HEK293 (cell line): Measurements from ENCODE around the gene BCL2L11.

Experiments
- CTCF ChIA-PET: fragments of 350-600 bp; formaldehyde crosslinking; extraction: SDS; loops from one replicate; lab custom pipeline; 2021; ENCODE audit warnings: antibody characterized with exemption; lab: Yijun Ruan, JAX
- POLR2A ChIA-PET: fragments of 300-600 bp; formaldehyde crosslinking; extraction: SDS; loops from one replicate; lab custom pipeline; 2020; ENCODE audit warnings: antibody characterized with exemption, inconsistent platforms; lab: Yijun Ruan, JAX
- H3K27ac ChIP-seq: fragments of 200-500 bp; sonication (Bioruptor generic); 2 replicates; pipeline ENCODE4 v1.5.1; 2014; ENCODE audit warnings: low read depth, low read length, control low read depth, inconsistent platforms; ENCODE audit errors: extremely low read depth
- H3K36me3 ChIP-seq, 2 experiments: fragments of 200-500 bp in 1 of 2; sonication (Bioruptor generic) in 1 of 2; 1 replicate in 1 of 2; 2 replicates in 1 of 2; pipeline ENCODE4 v1.5.1; 2014 to 2017; ENCODE audit warnings: inconsistent platforms in 2 of 2, low read length in 2 of 2; ENCODE audit not compliant: control insufficient read depth in 2 of 2, insufficient read depth in 1 of 2
- H3K4me1 ChIP-seq: fragments of 200-500 bp; sonication (Bioruptor generic); 2 replicates; pipeline ENCODE4 v1.5.1; 2014; ENCODE audit warnings: mild to moderate bottlenecking, low read length, inconsistent platforms; ENCODE audit not compliant: control insufficient read depth, insufficient read depth
- H3K4me3 ChIP-seq: 2 replicates; pipeline ENCODE4 v1.5.1; 2011; ENCODE audit warnings: low read depth, mild to moderate bottlenecking, control low read depth, low read length, moderate library complexity
- H3K9me3 ChIP-seq: fragments of 200-500 bp; sonication (Bioruptor generic); 2 replicates; pipeline ENCODE4 v1.5.1; 2014; ENCODE audit warnings: low read depth, low read length, inconsistent platforms; ENCODE audit not compliant: control insufficient read depth, insufficient read depth
- GFI1B ChIP-seq: fragments of 450-650 bp; formaldehyde crosslinking; IDR thresholded peaks from 2 replicates; pipeline ENCODE4 v1.5.1; 2016; ENCODE audit warnings: missing biosample characterization, missing genetic modification characterization
- MYNN ChIP-seq: fragments of 450-650 bp; formaldehyde crosslinking; IDR thresholded peaks from 2 replicates; pipeline ENCODE4 v1.5.1; 2016; ENCODE audit warnings: missing biosample characterization, missing genetic modification characterization, borderline replicate concordance
- REST ChIP-seq: fragments of 450-650 bp; formaldehyde crosslinking; IDR thresholded peaks from 2 replicates; pipeline ENCODE4 v1.5.1; 2016; ENCODE audit warnings: missing biosample characterization, missing genetic modification characterization
- YY2 ChIP-seq: fragments of 450-650 bp; formaldehyde crosslinking; IDR thresholded peaks from 2 replicates; pipeline ENCODE4 v1.5.1; 2016; ENCODE audit warnings: missing biosample characterization, missing genetic modification characterization
- ZBTB48 ChIP-seq: fragments of 450-650 bp; formaldehyde crosslinking; IDR thresholded peaks from 2 replicates; pipeline ENCODE4 v1.5.1; 2016; ENCODE audit warnings: missing biosample characterization, missing genetic modification characterization
- ZNF10 ChIP-seq: fragments of 450-650 bp; formaldehyde crosslinking; IDR thresholded peaks from 2 replicates; pipeline ENCODE4 v1.5.1; 2017; ENCODE audit warnings: missing biosample characterization, missing genetic modification characterization
- ZNF146 ChIP-seq: fragments of 450-650 bp; formaldehyde crosslinking; IDR thresholded peaks from 2 replicates; pipeline ENCODE4 v1.5.1; 2016; ENCODE audit warnings: missing biosample characterization, missing genetic modification characterization
- ZNF175 ChIP-seq: fragments of 450-650 bp; formaldehyde crosslinking; IDR thresholded peaks from 2 replicates; pipeline ENCODE4 v1.5.1; 2016; ENCODE audit warnings: missing biosample characterization, missing genetic modification characterization
- ZNF214 ChIP-seq: fragments of 450-650 bp; formaldehyde crosslinking; IDR thresholded peaks from 2 replicates; pipeline ENCODE4 v1.5.1; 2017; ENCODE audit warnings: missing biosample characterization, mild to moderate bottlenecking, missing genetic modification characterization, borderline replicate concordance
- ZNF350 ChIP-seq: fragments of 450-650 bp; formaldehyde crosslinking; IDR thresholded peaks from 2 replicates; pipeline ENCODE4 v1.5.0; 2017; ENCODE audit warnings: missing biosample characterization, mild to moderate bottlenecking, missing genetic modification characterization
- ZNF423 ChIP-seq: fragments of 450-650 bp; formaldehyde crosslinking; IDR thresholded peaks from 2 replicates; pipeline ENCODE4 v1.5.1; 2016; ENCODE audit warnings: missing biosample characterization, missing genetic modification characterization
- ZNF488 ChIP-seq: fragments of 450-650 bp; formaldehyde crosslinking; IDR thresholded peaks from 2 replicates; pipeline ENCODE4 v1.5.1; 2016; ENCODE audit warnings: missing biosample characterization, missing genetic modification characterization
- ZNF571 ChIP-seq: fragments of 450-650 bp; formaldehyde crosslinking; IDR thresholded peaks from 2 replicates; pipeline ENCODE4 v1.5.0; 2017; ENCODE audit warnings: missing biosample characterization, missing genetic modification characterization
- ZNF623 ChIP-seq: fragments of 450-650 bp; formaldehyde crosslinking; IDR thresholded peaks from 2 replicates; pipeline ENCODE4 v1.5.1; 2016; ENCODE audit warnings: missing biosample characterization, missing genetic modification characterization
- ZNF626 ChIP-seq: fragments of 450-650 bp; sonication (Bioruptor Pico); formaldehyde crosslinking; IDR thresholded peaks from 2 replicates; pipeline ENCODE4 v1.5.1; 2018; ENCODE audit warnings: missing biosample characterization, missing genetic modification characterization, inconsistent platforms
- ZNF704 ChIP-seq: fragments of 450-650 bp; formaldehyde crosslinking; IDR thresholded peaks from 2 replicates; pipeline ENCODE4 v1.5.1; 2016; ENCODE audit warnings: missing biosample characterization, missing genetic modification characterization
- TF ChIP-seq, protein P1 (sequence below): fragments of 450-650 bp; formaldehyde crosslinking; IDR thresholded peaks from 2 replicates; pipeline ENCODE4 v1.5.1; 2017; ENCODE audit warnings: missing biosample characterization, missing genetic modification characterization
- TF ChIP-seq, protein P2 (sequence below): fragments of 450-650 bp; formaldehyde crosslinking; IDR thresholded peaks from 2 replicates; pipeline ENCODE4 v1.5.1; 2016; ENCODE audit warnings: missing biosample characterization, missing genetic modification characterization

Gene BCL2L11

GRCh38 chr2:111117598-111118480 is 2.9 kb upstream of the BCL2L11 start:
- H3K27ac ChIP-seq = no peak overlapping the region
- no peaks in the 10 kb centered on the region for H3K36me3 ChIP-seq
- ChIA-PET POLR2A (interaction anchor here (0.6 kb wide), 1 partner anchor 765 kb away, joined by 3 read pairs; no protein-coding TSS in a partner anchor), CTCF (interaction anchor here (0.6 to 1.4 kb wide), 11 partner anchors 7 to 583 kb away, joined by 3 to 9 read pairs (median 3); no protein-coding TSS in a partner anchor)
- H3K4me1 ChIP-seq = no peaks in the 10 kb centered on the region
- H3K4me3 ChIP-seq = peak overlapping the region; percentile 23
- H3K9me3 ChIP-seq = no peaks in the 10 kb centered on the region
- no peak for TF ChIP-seq ZNF423 (tag by site-specific recombination)
- TF ChIP-seq MYNN (tag by site-specific recombination) = no peak
- TF ChIP-seq ZNF214 = no peak
- TF ChIP-seq, protein P1, sequence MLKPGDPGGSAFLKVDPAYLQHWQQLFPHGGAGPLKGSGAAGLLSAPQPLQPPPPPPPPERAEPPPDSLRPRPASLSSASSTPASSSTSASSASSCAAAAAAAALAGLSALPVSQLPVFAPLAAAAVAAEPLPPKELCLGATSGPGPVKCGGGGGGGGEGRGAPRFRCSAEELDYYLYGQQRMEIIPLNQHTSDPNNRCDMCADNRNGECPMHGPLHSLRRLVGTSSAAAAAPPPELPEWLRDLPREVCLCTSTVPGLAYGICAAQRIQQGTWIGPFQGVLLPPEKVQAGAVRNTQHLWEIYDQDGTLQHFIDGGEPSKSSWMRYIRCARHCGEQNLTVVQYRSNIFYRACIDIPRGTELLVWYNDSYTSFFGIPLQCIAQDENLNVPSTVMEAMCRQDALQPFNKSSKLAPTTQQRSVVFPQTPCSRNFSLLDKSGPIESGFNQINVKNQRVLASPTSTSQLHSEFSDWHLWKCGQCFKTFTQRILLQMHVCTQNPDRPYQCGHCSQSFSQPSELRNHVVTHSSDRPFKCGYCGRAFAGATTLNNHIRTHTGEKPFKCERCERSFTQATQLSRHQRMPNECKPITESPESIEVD (tag by site-specific recombination) = no peak
- no peak for TF ChIP-seq ZNF704 (tag by site-specific recombination)
- TF ChIP-seq REST (tag by site-specific recombination) = no peak
- no peak for TF ChIP-seq ZBTB48
- TF ChIP-seq ZNF623 (tag by site-specific recombination) = no peak
- no peak for TF ChIP-seq GFI1B (tag by site-specific recombination)
- no peak for TF ChIP-seq ZNF10 (tag by site-specific recombination)
- TF ChIP-seq YY2 (tag by site-specific recombination) = no peak
- no peak for TF ChIP-seq ZNF571
- TF ChIP-seq ZNF488 = no peak

DNA sequence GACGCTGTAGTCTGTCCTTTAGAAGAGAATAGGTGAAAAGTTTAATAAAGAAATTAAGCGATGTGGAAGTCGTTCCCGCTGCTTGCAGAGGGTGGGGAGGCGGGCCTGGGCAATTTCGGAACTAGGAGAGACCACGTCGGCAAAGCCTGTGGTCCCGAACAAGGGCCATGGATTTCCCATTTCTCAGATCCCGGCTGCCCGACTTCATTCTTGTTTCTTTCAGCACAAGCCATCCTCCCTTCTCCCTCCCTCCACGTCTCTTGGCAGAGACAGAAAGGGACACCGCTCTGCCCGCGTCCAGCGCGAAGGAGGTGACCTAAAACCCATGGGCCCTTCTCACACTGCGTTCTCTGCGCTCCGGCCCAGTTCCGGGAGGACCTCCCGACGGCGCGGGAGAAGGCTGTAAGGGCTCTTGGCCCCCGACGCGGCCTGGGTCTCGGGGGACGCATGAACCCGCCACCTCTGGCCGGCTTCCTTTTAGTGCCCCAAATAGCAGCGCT is 2.2 kb upstream of the BCL2L11 start:
- Histone ChIP-seq H3K4me1 (0 out of 2 replicates have a peak, but pooled peaks cover under 1% of the 10 kb centered on the region), H3K9me3 (no peaks in the 10 kb centered on the region), H3K36me3 (peaks cover 0 to under 1% of the 10 kb centered on the region in 2 experiments; a peak in 1 of 3 replicates)
- CTCF ChIA-PET = no interaction called here
- TF ChIP-seq ZNF146 (tag by site-specific recombination) = no peak
- no peak for TF ChIP-seq ZNF214
- TF ChIP-seq ZNF175 (tag by site-specific recombination) = no peak
- TF ChIP-seq, protein P2, sequence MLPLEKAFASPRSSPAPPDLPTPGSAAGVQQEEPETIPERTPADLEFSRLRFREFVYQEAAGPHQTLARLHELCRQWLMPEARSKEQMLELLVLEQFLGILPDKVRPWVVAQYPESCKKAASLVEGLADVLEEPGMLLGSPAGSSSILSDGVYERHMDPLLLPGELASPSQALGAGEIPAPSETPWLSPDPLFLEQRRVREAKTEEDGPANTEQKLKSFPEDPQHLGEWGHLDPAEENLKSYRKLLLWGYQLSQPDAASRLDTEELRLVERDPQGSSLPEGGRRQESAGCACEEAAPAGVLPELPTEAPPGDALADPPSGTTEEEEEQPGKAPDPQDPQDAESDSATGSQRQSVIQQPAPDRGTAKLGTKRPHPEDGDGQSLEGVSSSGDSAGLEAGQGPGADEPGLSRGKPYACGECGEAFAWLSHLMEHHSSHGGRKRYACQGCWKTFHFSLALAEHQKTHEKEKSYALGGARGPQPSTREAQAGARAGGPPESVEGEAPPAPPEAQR = no peak
- TF ChIP-seq ZNF626 = no peak
- TF ChIP-seq ZNF350 (tag by site-specific recombination) = no peak
- TF ChIP-seq, all 188 proteins: peak for 0
- Histone ChIP-seq H3K4me3 (no peak overlapping the region), H3K27ac (no peak overlapping the region)
- POLR2A ChIA-PET = no interaction called here
